Measurements from ENCODE around the gene PJA2.
"Not testable (repeated sequence)": the region's sequence is repeated elsewhere in the genome, so short reads cannot be mapped to it uniquely, and the experiment has no call there.

Gene PJA2

DNA sequence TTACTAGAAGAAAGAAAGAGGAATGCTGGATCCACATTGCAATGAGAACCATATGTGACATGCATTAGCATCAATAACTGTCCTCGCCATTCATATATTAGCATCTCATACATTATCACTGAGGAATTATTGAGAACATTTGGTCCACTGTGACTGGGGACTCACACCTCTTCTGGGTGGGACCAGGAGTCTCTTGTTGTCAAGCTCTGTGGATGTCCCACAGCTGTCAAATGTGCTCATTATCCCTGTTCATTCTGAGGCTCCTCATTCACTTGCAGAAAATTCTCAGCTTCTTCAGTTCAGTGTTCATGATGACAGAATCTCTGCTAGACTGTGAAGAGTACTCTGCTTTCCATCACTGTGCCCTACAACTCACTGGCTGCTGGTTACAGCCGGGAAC, 109.4 kb downstream of the PJA2 start:
- no peak for DNase-seq

GRCh38 chr5:109299557-109299956, 110.2 kb downstream of the PJA2 start:
- no peak for DNase-seq

DNA sequence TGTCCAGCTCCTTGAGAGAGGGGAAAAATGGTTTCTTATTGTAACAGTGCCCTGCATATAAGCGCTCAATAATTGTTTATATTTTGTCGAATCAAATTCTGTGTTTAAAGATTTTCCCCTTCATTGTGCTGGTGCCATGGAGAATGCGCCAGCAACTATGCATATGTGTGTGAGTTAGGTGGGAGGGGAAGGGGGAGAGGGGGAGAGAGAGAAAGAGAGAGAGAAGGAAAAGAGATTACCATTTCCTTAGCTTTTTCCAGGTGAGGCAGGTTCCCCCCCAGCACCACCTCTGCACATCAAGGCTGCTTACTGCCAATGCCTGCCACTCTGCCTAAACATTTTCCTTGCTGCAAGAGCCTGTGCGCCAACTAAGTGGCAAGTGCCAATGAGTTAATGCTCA, 111.0 kb downstream of the PJA2 start:
- DNase-seq: no peak

DNA sequence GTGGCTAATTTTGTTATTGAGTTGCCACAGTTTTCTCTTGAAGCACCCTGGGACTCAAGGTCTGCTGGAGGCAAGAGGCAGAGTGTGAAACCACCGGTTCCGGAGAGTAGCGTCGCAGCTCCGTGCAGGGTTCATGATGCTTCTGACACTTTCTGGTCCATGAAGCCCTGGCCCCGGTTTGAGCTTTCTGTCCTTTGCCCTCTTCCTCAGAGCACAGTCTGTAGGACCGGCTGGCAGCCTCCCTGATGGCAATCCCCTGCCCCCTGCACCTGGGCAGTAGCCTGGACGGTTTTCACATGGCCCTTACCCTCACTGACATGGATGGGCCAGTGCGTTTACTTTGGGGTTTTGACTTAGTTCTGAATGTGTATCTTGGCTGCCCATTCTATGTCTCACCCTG, 111.9 kb downstream of the PJA2 start:
- no peak for DNase-seq

- DNase-seq: no peak
Measured at GRCh38 chr5:109291090-109291489, 118.7 kb downstream of the PJA2 start.

GRCh38 chr5:109290231-109290630, 119.5 kb downstream of the PJA2 start:
- no peak for DNase-seq

GRCh38 chr5:109286628-109287027, 123.1 kb downstream of the PJA2 start:
- not testable (repeated sequence) for DNase-seq

Data from DMS153 (cell line).